CD4-positive, alpha-beta T cell treated with Interleukin-21 for 1 hour (primary cell): ENCODE measurements around the gene GPR63.

ENCODE experiments used
- DNase-seq: peaks from one replicate; pipeline ENCODE4 v3.0.0-alpha.2; 2020

The GPR63 gene

DNA sequence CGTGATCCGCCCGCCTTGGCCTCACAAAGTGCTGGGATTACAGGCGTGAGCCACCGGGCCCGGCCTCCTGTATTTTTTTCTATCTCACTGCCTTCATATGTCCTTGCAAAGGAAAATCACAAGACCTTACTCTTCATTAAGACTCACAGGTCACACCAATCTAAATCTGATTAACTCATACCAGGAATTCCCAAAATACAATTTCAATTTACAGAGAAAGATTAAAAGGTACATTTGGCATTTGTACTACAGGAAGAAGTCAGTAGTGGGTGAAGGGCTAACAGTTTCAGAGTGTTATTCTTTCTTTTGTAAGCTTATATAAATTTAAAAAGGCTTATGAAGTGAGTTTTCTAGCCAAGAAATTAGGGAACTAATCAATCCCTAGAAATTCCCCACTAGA, 87.4 kb downstream of the GPR63 start:
- no peak for DNase-seq
